ENCODE results near the gene ZNF362. TPM values are rescaled to one million over a fixed set of nuclear protein-coding genes. Genes with fewer than 3 reads are reported as not detected.

Gene ZNF362
- total and polyA plus RNA-seq, 2 experiments from 2014 or later, result 9.7 to 26.0 TPM

- in situ Hi-C loops (cut with MboI), result no loop called here
- 19 to 33% methylated on average over 1 of the region's 1 CpG for WGBS, 2 experiments (ENCODE audit: low coverage in 1 of 2, low lambda C conversion rate in 2 of 2, missing lambda C conversion rate in 2 of 2)
Measured at GRCh38 chr1:33317354-33317753, 61.1 kb downstream of the ZNF362 start.

GRCh38 chr1:33317946-33318345 is 61.7 kb downstream of the ZNF362 start:
- no peaks in the 10 kb centered on the region for H3K27me3 ChIP-seq (replicated peaks; ENCODE audit: insufficient read depth)
- no peak for DNase-seq
- no peaks in the 10 kb centered on the region for H3K79me2 ChIP-seq (ENCODE audit: insufficient read depth)
- no peak overlapping the region for H3K4me2 ChIP-seq (ENCODE audit: unreplicated experiment)
- H3K9ac ChIP-seq, result no peak overlapping the region
- H3K9me2 ChIP-seq (ENCODE audit: insufficient read depth), result no peaks in the 10 kb centered on the region
- TF ChIP-seq EZH2 (IDR thresholded peaks at IDR 0.05; ENCODE audit: insufficient read depth, poor library complexity, severe bottlenecking), result no peak
- no peak for TF ChIP-seq EZH2phosphoT487 (IDR thresholded peaks at IDR 0.05; ENCODE audit: insufficient read depth, low read depth)
- no peak overlapping the region for H3K4me3 ChIP-seq
- H3K4me1 ChIP-seq (ENCODE audit: insufficient read depth), result no peaks in the 10 kb centered on the region
- no peak overlapping the region for H2AFZ ChIP-seq
- no peak overlapping the region for H3K27ac ChIP-seq
- peaks cover 14% of the 10 kb centered on the region for H3K36me3 ChIP-seq (ENCODE audit: low read depth)
- in situ Hi-C loops (cut with MboI), result no loop called here
- H3K9me3 ChIP-seq (ENCODE audit: low read depth), result no peaks in the 10 kb centered on the region
- 66% methylated on average over 6 of the region's 6 CpGs for WGBS, 2 experiments (ENCODE audit: low coverage in 1 of 2, low lambda C conversion rate in 2 of 2, missing lambda C conversion rate in 2 of 2)
- H4K20me1 ChIP-seq (ENCODE audit: insufficient read depth), result no peaks in the 10 kb centered on the region
- peaks cover 22% of the 10 kb centered on the region for H3F3A ChIP-seq (ENCODE audit: insufficient read depth)

More at GRCh38 chr1:33317354-33317753, 61.1 kb downstream of the ZNF362 start:
- no peak overlapping the region for H3K27ac ChIP-seq
- no peak overlapping the region for H3K4me3 ChIP-seq
- H4K20me1 ChIP-seq (ENCODE audit: insufficient read depth), result no peaks in the 10 kb centered on the region
- H3F3A ChIP-seq (ENCODE audit: insufficient read depth), result peaks cover 17% of the 10 kb centered on the region
- no peak overlapping the region for H3K9ac ChIP-seq
- no peak overlapping the region for H2AFZ ChIP-seq
- no peaks in the 10 kb centered on the region for H3K79me2 ChIP-seq (ENCODE audit: insufficient read depth)
- TF ChIP-seq EZH2 (IDR thresholded peaks at IDR 0.05; ENCODE audit: insufficient read depth, poor library complexity, severe bottlenecking), result no peak
- TF ChIP-seq EZH2phosphoT487 (IDR thresholded peaks at IDR 0.05; ENCODE audit: insufficient read depth, low read depth), result no peak
- no peak overlapping the region for H3K4me2 ChIP-seq (ENCODE audit: unreplicated experiment)
- H3K27me3 ChIP-seq (replicated peaks; ENCODE audit: insufficient read depth), result no peaks in the 10 kb centered on the region
- H3K4me1 ChIP-seq (ENCODE audit: insufficient read depth), result no peaks in the 10 kb centered on the region
- H3K9me3 ChIP-seq (ENCODE audit: low read depth), result no peaks in the 10 kb centered on the region
- peak; percentile 18 for DNase-seq
- H3K36me3 ChIP-seq (ENCODE audit: low read depth), result peaks cover 8% of the 10 kb centered on the region; the same call in 1 of the 2 replicates
- H3K9me2 ChIP-seq (ENCODE audit: insufficient read depth), result no peaks in the 10 kb centered on the region

- Histone ChIP-seq H3K27ac (no peak overlapping the region), H3K9me2 (ENCODE audit: insufficient read depth) (no peaks in the 10 kb centered on the region), H3K36me3 (ENCODE audit: low read depth) (peaks cover 28% of the 10 kb centered on the region), H3K9ac (no peak overlapping the region), H3K4me1 (ENCODE audit: insufficient read depth) (no peaks in the 10 kb centered on the region), H3K9me3 (ENCODE audit: low read depth) (no peaks in the 10 kb centered on the region), H2AFZ (no peak overlapping the region), H3F3A (ENCODE audit: insufficient read depth) (peaks cover 29% of the 10 kb centered on the region), H3K79me2 (ENCODE audit: insufficient read depth) (no peaks in the 10 kb centered on the region), H3K4me3 (no peak overlapping the region), H4K20me1 (ENCODE audit: insufficient read depth) (no peaks in the 10 kb centered on the region), H3K27me3 (replicated peaks; ENCODE audit: insufficient read depth) (no peaks in the 10 kb centered on the region), H3K4me2 (ENCODE audit: unreplicated experiment) (no peak overlapping the region)
- 89 to 91% methylated on average over 9 of the region's 9 CpGs for WGBS, 2 experiments (ENCODE audit: low coverage in 1 of 2, low lambda C conversion rate in 2 of 2, missing lambda C conversion rate in 2 of 2)
- in situ Hi-C loops (cut with MboI), result no loop called here
- DNase-seq, result no peak
- TF ChIP-seq EZH2 (IDR thresholded peaks at IDR 0.05; ENCODE audit: insufficient read depth, poor library complexity, severe bottlenecking) (no peak), EZH2phosphoT487 (IDR thresholded peaks at IDR 0.05; ENCODE audit: insufficient read depth, low read depth) (no peak)
Measured at GRCh38 chr1:33319186-33319948, 63.1 kb downstream of the ZNF362 start.

- H3K79me2 ChIP-seq (ENCODE audit: insufficient read depth), result peaks cover 4% of the 10 kb centered on the region; the same call in 1 of the 2 replicates
- no peak overlapping the region for H3K27ac ChIP-seq
- H3K27me3 ChIP-seq (replicated peaks; ENCODE audit: insufficient read depth), result no peaks in the 10 kb centered on the region
- peaks cover 29% of the 10 kb centered on the region for H3F3A ChIP-seq (ENCODE audit: insufficient read depth)
- H3K9me2 ChIP-seq (ENCODE audit: insufficient read depth), result no peaks in the 10 kb centered on the region
- H3K4me1 ChIP-seq (ENCODE audit: insufficient read depth), result no peaks in the 10 kb centered on the region
- peaks cover 35% of the 10 kb centered on the region for H3K36me3 ChIP-seq (ENCODE audit: low read depth)
- no peak overlapping the region for H3K4me2 ChIP-seq (ENCODE audit: unreplicated experiment)
- 54 to 62% methylated on average over 12 of the region's 12 CpGs for WGBS, 2 experiments (ENCODE audit: low coverage in 1 of 2, low lambda C conversion rate in 2 of 2, missing lambda C conversion rate in 2 of 2)
- no peak overlapping the region for H2AFZ ChIP-seq
- TF ChIP-seq EZH2 (IDR thresholded peaks at IDR 0.05; ENCODE audit: insufficient read depth, poor library complexity, severe bottlenecking), result no peak
- TF ChIP-seq EZH2phosphoT487 (IDR thresholded peaks at IDR 0.05; ENCODE audit: insufficient read depth, low read depth), result no peak
- DNase-seq, result no peak
- no peaks in the 10 kb centered on the region for H4K20me1 ChIP-seq (ENCODE audit: insufficient read depth)
- H3K9ac ChIP-seq, result no peak overlapping the region
- H3K4me3 ChIP-seq, result no peak overlapping the region
- H3K9me3 ChIP-seq (ENCODE audit: low read depth), result no peaks in the 10 kb centered on the region
- in situ Hi-C loops (cut with MboI), result no loop called here
Measured at GRCh38 chr1:33319949-33320618, 63.8 kb downstream of the ZNF362 start.
